ENCODE results near the gene HCFC1R1.
"Not testable (repeated sequence)": the region's sequence is repeated elsewhere in the genome, so short reads cannot be mapped to it uniquely, and the experiment has no call there.

Gene HCFC1R1

GRCh38 chr16:3056336-3057180, 32.8 kb upstream of the HCFC1R1 start:
- no peak for DNase-seq

- DNase-seq: not testable (repeated sequence)
Measured at GRCh38 chr16:3055734-3056115, 32.0 kb upstream of the HCFC1R1 start.

GRCh38 chr16:3054965-3055733, 31.4 kb upstream of the HCFC1R1 start:
- no peak for DNase-seq

GRCh38 chr16:3053330-3053710, 29.6 kb upstream of the HCFC1R1 start:
- DNase-seq: not testable (repeated sequence)

GRCh38 chr16:3052571-3053329, 29.0 kb upstream of the HCFC1R1 start:
- DNase-seq: not testable (repeated sequence)

GRCh38 chr16:3051494-3051893, 27.8 kb upstream of the HCFC1R1 start:
- peak; percentile 35 for DNase-seq

- DNase-seq: no peak
Measured at GRCh38 chr16:3051009-3051408, 27.3 kb upstream of the HCFC1R1 start.

- no peak for DNase-seq
Measured at GRCh38 chr16:3050487-3050886, 26.7 kb upstream of the HCFC1R1 start.

GRCh38 chr16:3049921-3050481, 26.3 kb upstream of the HCFC1R1 start:
- no peak for DNase-seq

- DNase-seq: no peak
Measured at GRCh38 chr16:3047387-3047720, 23.6 kb upstream of the HCFC1R1 start.

GRCh38 chr16:3046641-3047386, 23.1 kb upstream of the HCFC1R1 start:
- no peak for DNase-seq

GRCh38 chr16:3045758-3046640, 22.3 kb upstream of the HCFC1R1 start, which contains the start of gene MMP25:
MMP25 (plus strand) TSS chr16:3046561; CDS start chr16:3046918, 357 bp downstream.
- no peak for DNase-seq

GRCh38 chr16:3044708-3045107, 21.0 kb upstream of the HCFC1R1 start:
- no peak for DNase-seq

GRCh38 chr16:3042376-3042775, 18.6 kb upstream of the HCFC1R1 start:
- no peak for DNase-seq

- DNase-seq: no peak
Measured at GRCh38 chr16:3038896-3039295, 15.2 kb upstream of the HCFC1R1 start.

- no peak for DNase-seq
Measured at GRCh38 chr16:3038256-3038655, 14.5 kb upstream of the HCFC1R1 start.

GRCh38 chr16:3036726-3037315, 13.1 kb upstream of the HCFC1R1 start, which contains the start of gene BICDL2:
BICDL2 (minus strand) TSS chr16:3036944; CDS start chr16:3035496, 1,448 bp downstream.
- DNase-seq: no peak

- no peak for DNase-seq
Measured at GRCh38 chr16:3035972-3036725, 12.4 kb upstream of the HCFC1R1 start.

GRCh38 chr16:3035289-3035971, 11.7 kb upstream of the HCFC1R1 start:
- no peak for DNase-seq
